Measurements from ENCODE around the gene CNGB1.

Gene CNGB1

DNA sequence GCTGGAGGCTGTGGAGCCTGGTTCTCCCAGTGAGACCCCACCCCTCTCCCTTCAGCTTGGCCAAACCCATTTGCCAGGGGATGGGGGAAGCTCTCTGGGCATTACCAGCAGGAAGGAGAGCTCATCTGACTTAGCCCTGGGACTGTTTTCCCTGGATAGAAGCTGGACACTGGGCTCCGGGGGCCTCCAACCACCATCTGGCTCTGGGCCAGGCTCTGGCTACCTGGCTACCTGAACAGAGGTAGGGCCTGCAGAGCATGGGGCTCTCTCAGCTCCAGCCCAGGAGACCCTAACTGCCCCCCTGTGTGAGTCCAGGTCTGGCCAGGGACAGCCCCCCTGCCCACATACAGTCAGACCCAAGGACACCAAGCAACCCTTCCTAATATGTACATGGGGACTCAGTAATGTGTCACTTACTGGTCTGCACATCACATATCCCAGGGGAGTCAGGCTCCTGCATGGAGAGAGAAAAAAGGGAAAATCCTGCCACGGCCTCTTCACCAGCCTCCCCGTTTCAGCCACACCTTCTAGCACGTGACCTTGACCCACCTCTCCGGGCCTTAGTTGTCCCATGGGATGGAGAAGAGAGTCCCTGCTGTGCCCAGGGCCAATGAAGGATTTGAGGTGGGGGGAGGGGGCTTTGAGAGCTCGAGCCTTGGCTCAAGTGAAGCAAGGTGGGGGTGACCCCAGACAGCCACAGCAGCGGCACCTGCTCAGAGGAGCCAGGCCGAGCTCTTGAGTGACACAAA lies 13.8 kb downstream of the CNGB1 start:
- Mint-ChIP-seq H3K4me1 (ENCODE audit: low read depth) (no peaks in the 10 kb centered on the region), H3K27me3 (no peaks in the 10 kb centered on the region), H3K9me3 (no peaks in the 10 kb centered on the region), H3K27ac (no peak overlapping the region), H3K36me3 (ENCODE audit: low read depth) (no peaks in the 10 kb centered on the region), H3K4me3 (no peak overlapping the region)

DNA sequence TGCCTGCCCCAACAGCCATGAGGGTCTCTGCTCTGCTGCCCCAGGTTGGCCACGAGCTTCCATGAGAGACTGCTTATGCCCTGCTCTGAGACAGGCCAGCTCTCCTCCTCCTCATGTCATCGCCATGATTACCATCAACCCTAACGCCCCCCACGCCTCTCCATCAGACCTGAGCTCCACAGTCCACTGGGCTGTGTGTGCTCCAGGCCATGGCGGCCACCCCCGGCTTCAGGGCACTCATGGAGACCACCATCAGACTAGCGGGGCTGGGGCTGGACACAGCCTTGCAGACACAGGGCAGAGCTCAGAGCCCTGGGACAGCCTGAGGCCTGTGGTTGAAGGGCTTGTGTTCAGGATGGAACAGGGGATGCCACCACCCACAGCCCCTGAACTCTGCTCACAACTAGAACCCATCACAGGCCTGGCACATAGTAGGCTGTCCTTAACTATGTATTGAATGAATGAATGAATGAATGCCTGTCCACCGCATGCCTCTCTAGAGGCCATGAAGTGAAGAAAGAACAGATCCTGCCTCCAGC lies 14.6 kb downstream of the CNGB1 start:
- Mint-ChIP-seq H3K4me1 (ENCODE audit: low read depth) (no peaks in the 10 kb centered on the region), H3K36me3 (ENCODE audit: low read depth) (no peaks in the 10 kb centered on the region), H3K27me3 (no peaks in the 10 kb centered on the region), H3K4me3 (no peak overlapping the region), H3K27ac (no peak overlapping the region), H3K9me3 (no peaks in the 10 kb centered on the region)

DNA sequence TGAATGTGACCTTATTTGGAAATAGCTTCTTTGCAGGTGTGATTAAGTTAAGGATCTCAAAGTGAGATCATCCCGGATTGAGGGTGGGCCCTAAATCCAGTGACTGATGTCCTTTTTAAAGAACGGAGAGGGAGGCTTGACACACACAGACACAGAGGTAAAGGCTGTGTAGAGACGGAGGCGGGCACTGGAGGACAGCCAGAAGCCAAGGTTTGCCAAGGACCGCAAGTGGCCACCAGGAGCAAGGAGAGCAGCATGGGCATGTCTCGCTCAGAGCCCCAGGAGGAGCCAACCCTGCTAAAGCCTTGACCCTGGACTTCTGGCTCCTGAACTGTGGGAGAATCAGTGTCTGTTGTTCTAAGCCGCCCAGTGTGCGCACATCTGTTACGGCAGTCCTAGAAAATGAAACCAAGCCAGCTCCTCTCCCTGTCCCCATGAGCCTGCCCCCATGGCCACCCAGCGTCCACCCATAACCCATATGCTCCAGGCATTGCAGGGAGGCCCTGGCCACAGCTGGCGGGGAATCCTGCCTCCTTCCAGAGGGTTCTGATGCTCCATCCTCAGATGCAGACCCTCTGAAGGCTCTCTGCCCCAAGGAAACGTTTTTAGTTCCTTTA lies 15.2 kb downstream of the CNGB1 start:
- H3K9me3 Mint-ChIP-seq = no peaks in the 10 kb centered on the region
- H3K4me1 Mint-ChIP-seq (ENCODE audit: low read depth) = no peaks in the 10 kb centered on the region

DNA sequence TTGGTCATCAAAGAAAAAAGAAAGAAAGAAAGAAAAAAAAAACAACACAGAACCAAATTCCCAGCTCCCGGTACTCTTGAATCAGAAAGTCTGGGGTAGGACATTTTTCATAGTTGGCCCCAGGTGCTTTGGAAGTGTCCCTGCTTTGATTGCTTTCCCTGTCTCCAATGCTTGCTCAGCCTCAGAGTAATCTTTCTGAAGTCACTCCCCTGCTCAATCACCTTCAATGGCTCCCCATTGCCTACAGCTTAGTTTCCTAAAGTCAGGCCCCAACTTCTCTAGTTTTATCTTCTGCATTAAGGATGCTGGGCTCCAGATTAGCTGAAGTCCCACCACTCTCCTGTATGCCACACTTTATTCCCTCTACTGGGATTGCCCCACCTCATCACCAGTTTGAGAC lies 17.1 kb downstream of the CNGB1 start:
- Mint-ChIP-seq H3K36me3 (ENCODE audit: low read depth) (no peaks in the 10 kb centered on the region), H3K9me3 (no peaks in the 10 kb centered on the region), H3K4me1 (ENCODE audit: low read depth) (no peaks in the 10 kb centered on the region), H3K27ac (no peak overlapping the region), H3K4me3 (no peak overlapping the region), H3K27me3 (no peaks in the 10 kb centered on the region)

More for the DNA sequence above, 15.2 kb downstream of the CNGB1 start:
- Mint-ChIP-seq H3K36me3 (ENCODE audit: low read depth) (no peaks in the 10 kb centered on the region), H3K27me3 (no peaks in the 10 kb centered on the region), H3K27ac (no peak overlapping the region), H3K4me3 (no peak overlapping the region)

DNA sequence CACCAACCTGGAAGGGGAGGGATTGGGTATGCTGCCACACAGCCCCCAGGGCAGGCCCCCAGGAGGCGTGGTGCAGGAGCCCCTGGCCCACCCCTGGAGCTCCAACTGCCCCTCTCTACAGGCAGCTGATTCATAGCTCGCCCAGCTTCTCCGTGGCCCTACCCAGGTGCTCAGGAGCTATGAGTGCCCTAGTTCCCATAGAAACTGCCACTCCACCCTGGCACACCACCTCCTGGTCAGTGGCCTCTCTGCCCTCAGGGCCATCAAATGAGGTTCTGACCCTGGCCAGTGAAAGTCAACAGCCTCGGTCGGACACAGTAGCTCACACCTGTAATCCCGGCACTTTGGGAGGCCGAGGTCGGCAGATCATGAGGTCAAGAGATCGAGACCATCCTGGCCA lies 18.0 kb downstream of the CNGB1 start:
- no peaks in the 10 kb centered on the region for H3K36me3 Mint-ChIP-seq (ENCODE audit: low read depth)
- no peaks in the 10 kb centered on the region for H3K4me1 Mint-ChIP-seq (ENCODE audit: low read depth)
- no peaks in the 10 kb centered on the region for H3K27me3 Mint-ChIP-seq
- no peaks in the 10 kb centered on the region for H3K9me3 Mint-ChIP-seq
- H3K27ac Mint-ChIP-seq = no peak overlapping the region
- no peak overlapping the region for H3K4me3 Mint-ChIP-seq

DNA sequence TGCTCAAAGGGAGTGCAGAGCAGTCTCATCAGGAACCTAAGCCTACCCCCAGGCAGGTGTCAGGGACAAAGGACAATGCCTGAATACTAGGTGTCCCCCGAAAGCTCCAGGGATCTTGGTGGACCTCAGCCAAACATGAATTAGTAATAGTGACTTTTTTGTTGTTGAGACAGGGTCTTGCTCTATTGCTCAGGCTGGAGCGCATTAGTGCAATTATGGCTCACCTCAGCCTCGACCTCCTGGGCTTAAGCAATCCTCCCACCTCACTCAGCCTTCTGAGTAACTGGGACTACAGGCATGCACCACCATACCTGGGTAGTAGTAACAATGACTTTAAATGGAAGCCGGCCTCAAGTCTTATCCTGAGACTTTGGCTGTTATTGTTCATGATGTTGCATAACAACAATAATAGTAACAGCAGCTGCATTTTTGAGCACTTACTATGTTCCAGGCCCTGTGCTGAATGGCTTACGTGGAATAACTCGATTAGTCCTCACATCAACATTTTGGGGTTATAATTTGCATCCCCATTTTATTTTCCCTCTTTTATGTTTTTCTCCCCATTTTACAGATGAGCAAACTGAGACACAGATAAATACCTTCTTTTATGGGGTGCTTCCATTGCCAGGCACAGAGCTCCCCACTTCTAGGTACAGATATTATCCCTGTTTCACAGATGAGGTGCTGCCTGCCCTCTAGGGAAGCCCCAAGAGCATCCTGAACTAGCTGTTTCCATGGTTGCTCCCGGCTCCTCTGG lies 19.5 kb downstream of the CNGB1 start:
- Mint-ChIP-seq H3K36me3 (ENCODE audit: low read depth) (no peaks in the 10 kb centered on the region), H3K9me3 (no peaks in the 10 kb centered on the region), H3K27ac (no peak overlapping the region), H3K4me1 (ENCODE audit: low read depth) (no peaks in the 10 kb centered on the region), H3K4me3 (no peak overlapping the region), H3K27me3 (no peaks in the 10 kb centered on the region)

DNA sequence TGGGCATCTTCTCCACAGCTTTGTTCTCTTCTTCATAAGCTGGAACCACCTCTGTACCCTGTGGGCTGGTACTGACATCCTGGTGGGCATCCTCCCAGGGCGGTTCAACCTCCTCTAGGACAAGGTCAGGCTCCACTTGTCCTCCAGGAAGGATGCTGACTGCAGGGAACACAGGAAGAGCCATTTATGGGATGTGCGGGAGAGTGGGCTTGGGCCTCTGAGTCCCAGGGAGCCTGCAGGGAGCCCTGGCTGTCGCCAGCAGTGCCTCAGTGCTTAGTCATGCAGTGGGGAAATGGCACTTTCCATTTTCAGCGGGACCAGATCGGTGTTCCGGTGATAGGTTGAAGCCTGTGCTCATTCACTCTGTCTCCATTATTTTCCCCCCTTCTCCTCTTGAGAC lies 20.5 kb downstream of the CNGB1 start:
- no peak overlapping the region for H3K27ac Mint-ChIP-seq
- H3K36me3 Mint-ChIP-seq (ENCODE audit: low read depth) = no peaks in the 10 kb centered on the region
- H3K4me1 Mint-ChIP-seq (ENCODE audit: low read depth) = no peaks in the 10 kb centered on the region
- no peak overlapping the region for H3K4me3 Mint-ChIP-seq
- no peaks in the 10 kb centered on the region for H3K9me3 Mint-ChIP-seq
- no peaks in the 10 kb centered on the region for H3K27me3 Mint-ChIP-seq

DNA sequence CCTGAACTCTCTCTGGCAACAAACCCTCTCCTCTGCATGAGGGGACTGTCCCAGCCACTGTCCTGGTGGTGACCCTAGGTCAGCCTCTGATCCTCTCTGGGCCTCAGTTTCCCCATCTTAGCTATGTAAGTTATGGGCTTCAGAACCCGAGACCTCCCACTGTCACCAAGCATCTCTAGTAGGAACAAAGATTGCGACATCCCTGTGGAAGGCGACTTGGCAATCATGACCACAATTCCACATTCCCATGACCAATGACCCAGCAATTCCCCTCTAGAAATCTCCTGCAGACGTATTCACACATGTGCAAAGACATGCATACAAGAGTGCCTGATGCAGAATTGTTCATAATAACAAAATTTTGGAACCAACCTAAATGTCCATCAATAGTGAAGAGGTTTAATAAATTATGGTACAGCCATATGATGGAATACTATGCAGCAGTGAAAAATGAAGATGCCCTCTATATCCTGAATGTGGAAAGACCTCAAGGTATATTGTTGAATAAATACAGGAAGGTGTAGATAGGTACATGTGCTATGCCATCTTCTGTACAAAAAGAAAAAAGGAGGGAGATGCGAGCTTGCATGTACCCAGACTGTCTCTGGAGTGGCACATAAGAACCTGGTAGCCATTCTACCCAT lies 21.2 kb downstream of the CNGB1 start:
- Mint-ChIP-seq H3K27me3 (no peaks in the 10 kb centered on the region), H3K36me3 (ENCODE audit: low read depth) (no peaks in the 10 kb centered on the region), H3K4me1 (ENCODE audit: low read depth) (no peaks in the 10 kb centered on the region), H3K9me3 (no peaks in the 10 kb centered on the region), H3K4me3 (no peak overlapping the region), H3K27ac (no peak overlapping the region)

DNA sequence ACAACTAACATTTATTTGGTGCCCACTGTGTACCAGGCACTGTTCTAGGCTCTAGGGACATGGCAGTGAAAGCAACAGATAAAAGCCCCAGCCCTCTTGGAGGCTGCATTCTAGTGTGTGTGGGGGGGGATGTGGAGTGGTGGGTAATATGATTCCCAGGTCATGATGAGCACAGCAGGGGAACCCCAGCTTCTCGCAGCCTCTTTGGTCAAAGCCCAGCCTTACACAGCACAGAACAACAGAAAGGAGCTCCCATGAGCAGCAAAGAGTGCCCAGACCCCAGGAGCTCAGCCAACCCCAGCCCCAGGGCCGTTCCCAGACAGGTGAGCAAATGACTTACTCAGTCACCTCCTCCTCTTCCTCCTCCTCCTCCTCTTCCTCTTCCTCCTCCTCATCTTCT lies 21.9 kb downstream of the CNGB1 start:
- no peak overlapping the region for H3K27ac Mint-ChIP-seq
- H3K27me3 Mint-ChIP-seq = no peaks in the 10 kb centered on the region
- H3K9me3 Mint-ChIP-seq = no peaks in the 10 kb centered on the region
- H3K4me3 Mint-ChIP-seq = no peak overlapping the region
- no peaks in the 10 kb centered on the region for H3K4me1 Mint-ChIP-seq (ENCODE audit: low read depth)
- no peaks in the 10 kb centered on the region for H3K36me3 Mint-ChIP-seq (ENCODE audit: low read depth)

DNA sequence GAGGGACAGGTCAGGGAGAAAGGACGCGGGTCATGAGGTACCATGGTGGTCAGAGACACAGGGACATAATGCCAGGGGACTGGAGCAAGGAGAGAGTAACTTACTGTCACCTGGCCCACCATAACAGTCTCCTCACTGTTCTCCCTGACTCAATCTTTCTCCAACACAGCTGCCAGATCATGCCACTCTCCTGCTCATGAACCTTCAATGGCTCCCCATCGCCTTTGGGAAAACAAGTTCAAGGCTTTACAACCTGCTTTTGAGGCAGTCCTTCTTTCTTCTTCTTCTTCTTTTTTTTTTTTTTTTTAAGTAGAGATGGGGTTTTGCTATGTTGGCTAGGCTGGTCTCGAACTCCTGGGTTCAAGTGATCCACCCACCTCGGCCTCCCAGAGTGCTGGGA lies 22.9 kb downstream of the CNGB1 start:
- no peaks in the 10 kb centered on the region for H3K27me3 Mint-ChIP-seq
- no peaks in the 10 kb centered on the region for H3K36me3 Mint-ChIP-seq (ENCODE audit: low read depth)
- H3K4me3 Mint-ChIP-seq = no peak overlapping the region
- H3K27ac Mint-ChIP-seq = no peak overlapping the region
- H3K9me3 Mint-ChIP-seq = no peaks in the 10 kb centered on the region
- H3K4me1 Mint-ChIP-seq (ENCODE audit: low read depth) = no peaks in the 10 kb centered on the region

DNA sequence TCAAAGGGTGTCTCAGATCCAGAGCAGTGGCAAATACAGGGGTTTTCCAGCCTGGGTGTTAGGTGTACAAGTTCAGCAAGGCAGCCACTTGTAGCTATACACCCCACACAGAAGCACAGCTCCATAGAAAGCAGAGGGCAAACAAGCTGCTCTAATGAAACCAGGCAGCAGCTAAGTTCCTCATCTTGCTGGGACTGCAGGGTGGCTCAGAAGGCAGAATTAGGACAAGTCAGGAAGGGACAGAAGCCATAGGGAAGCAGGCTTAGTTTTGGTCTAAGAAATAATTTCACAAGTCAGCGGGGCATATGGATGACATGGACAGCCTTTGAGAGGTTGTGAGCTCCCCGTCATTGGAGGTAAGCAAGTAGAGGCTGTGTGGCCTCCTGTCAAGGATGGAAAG lies 23.7 kb downstream of the CNGB1 start:
- Mint-ChIP-seq H3K36me3 (ENCODE audit: low read depth) (no peaks in the 10 kb centered on the region), H3K9me3 (no peaks in the 10 kb centered on the region), H3K4me3 (no peak overlapping the region), H3K27me3 (no peaks in the 10 kb centered on the region), H3K27ac (no peak overlapping the region), H3K4me1 (ENCODE audit: low read depth) (no peaks in the 10 kb centered on the region)

DNA sequence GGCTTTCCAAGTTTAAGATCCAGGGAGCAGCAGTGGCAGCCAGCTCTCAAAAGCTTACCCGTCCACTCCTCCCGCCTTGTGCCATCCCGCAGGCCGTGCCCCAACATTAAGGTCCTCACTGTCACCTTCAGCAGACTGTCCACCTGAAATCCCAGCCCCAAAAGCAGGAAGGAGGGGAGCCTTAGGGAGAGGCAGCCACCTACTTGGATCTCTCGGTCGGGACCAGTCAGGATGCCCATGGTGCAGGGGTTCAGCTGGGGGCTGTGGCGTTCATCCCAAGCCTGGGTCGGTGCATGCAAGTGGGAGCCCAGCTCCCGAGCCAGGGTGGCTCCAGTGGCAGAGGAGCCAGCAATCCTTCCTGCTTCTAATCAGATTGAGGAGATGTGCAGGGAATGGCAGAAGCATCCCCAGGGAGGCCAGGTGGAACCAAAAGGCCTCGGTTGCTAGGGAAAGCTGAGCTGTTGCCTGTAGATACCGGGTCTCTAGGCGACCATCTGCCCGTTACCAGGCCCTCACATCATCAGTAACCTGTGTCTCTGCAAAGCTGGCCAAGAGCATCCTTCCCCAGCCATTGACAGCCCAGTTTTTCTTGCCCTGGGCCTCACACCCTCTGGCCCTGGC lies 24.6 kb downstream of the CNGB1 start:
- Mint-ChIP-seq H3K4me3 (no peak overlapping the region), H3K9me3 (no peaks in the 10 kb centered on the region), H3K4me1 (ENCODE audit: low read depth) (no peaks in the 10 kb centered on the region), H3K27me3 (no peaks in the 10 kb centered on the region), H3K36me3 (ENCODE audit: low read depth) (no peaks in the 10 kb centered on the region), H3K27ac (no peak overlapping the region)

DNA sequence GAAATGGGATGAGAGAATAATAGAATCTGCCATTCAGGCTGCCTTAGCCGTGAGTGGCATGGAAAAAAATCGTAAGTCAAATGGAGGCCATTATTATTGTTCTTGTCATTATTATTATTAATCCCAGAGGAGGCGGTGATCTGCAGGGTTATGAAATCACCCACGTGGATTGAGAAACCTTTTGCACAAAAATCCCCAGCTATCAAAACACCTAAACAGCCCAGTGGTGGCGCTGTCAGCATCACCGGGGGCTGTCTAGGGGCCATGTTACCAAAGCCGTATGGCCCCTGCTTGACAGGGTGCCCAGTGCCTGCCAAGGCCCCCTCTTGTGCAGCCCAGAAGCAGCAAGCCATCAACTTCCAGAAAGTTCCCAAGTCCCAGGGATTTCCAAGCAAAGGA lies 25.2 kb downstream of the CNGB1 start:
- Mint-ChIP-seq H3K27me3 (no peaks in the 10 kb centered on the region), H3K36me3 (ENCODE audit: low read depth) (no peaks in the 10 kb centered on the region), H3K4me1 (ENCODE audit: low read depth) (no peaks in the 10 kb centered on the region), H3K27ac (no peak overlapping the region), H3K9me3 (no peaks in the 10 kb centered on the region), H3K4me3 (no peak overlapping the region)

DNA sequence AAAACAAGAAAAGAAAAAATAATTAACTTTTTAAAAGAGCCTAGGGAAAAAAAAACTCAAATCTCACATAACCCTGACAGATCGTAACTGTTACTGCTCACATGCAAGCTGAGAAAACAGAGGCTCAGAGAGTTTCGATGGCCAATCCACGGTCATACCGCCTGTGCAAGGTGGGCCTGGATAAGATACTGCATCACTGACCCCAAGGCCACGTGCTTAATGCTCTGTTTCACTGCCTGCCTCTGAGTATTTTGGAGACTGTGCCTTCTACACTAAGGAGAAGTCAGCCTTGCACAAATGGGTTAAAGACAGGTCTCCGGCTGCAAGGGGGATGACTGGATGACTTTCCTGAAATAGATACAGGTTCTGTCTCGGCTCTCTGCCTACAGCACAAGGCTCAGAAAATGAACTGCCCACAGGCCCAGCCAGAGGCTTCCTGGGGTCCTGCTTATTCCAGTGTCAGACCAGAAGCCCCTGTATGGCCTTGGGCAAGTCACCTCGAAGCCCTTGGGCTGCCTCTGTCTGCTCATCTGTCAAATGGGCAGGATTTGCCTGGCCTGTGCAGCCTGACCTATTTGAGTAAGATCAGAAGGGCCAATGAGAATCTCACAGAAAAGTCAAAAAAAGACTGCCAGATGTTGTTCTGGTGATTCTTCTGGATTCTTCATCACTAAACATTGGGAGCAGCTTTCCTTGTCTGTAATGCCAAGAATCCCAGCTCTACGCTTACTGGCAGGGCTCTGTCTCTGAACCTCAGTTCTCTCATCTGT lies 25.8 kb downstream of the CNGB1 start:
- no peaks in the 10 kb centered on the region for H3K9me3 Mint-ChIP-seq
- H3K27ac Mint-ChIP-seq = no peak overlapping the region
- H3K27me3 Mint-ChIP-seq = no peaks in the 10 kb centered on the region
- H3K4me3 Mint-ChIP-seq = no peak overlapping the region
- no peaks in the 10 kb centered on the region for H3K4me1 Mint-ChIP-seq (ENCODE audit: low read depth)
- H3K36me3 Mint-ChIP-seq (ENCODE audit: low read depth) = no peaks in the 10 kb centered on the region
